Liver (tissue), 3 donors: ENCODE results near the gene RELN.

Experiments
- CTCF ChIP-seq: fragments of 150-350 bp; IDR thresholded peaks from 2 replicates; pipeline ENCODE4 v1.5.1; 2017; ENCODE audit warnings: improper control_type of control experiment, low read depth, low read length; ENCODE audit not compliant: missing input control
- GABPA ChIP-seq, 2 donors: IDR thresholded peaks in 1 of 2; conservative IDR thresholded peaks in 1 of 2; 2 replicates each; pipeline ENCODE4 v1.6.1; 2016; ENCODE audit warnings: antibody characterized with exemption in 2 of 2, mild to moderate bottlenecking in 1 of 2, moderate library complexity in 1 of 2
- MAX ChIP-seq: IDR thresholded peaks from 2 replicates; pipeline ENCODE4 v1.6.1; 2016; ENCODE audit warnings: antibody characterized with exemption
- RAD21 ChIP-seq, 2 donors: IDR thresholded peaks; 2 replicates each; pipeline ENCODE4 v1.6.1; 2016; ENCODE audit warnings: antibody characterized with exemption in 2 of 2, mild to moderate bottlenecking in 2 of 2
- REST ChIP-seq: IDR thresholded peaks from 2 replicates; pipeline ENCODE4 v1.6.1; 2016; ENCODE audit warnings: antibody characterized with exemption, mild to moderate bottlenecking
- TAF1 ChIP-seq: conservative IDR thresholded peaks from 2 replicates; pipeline ENCODE4 v1.6.1; 2016; ENCODE audit warnings: antibody characterized with exemption, mild to moderate bottlenecking
- YY1 ChIP-seq: IDR thresholded peaks from 2 replicates; pipeline ENCODE4 v1.6.1; 2016; ENCODE audit warnings: antibody characterized with exemption, mild to moderate bottlenecking
- ZBTB33 ChIP-seq: IDR thresholded peaks from 2 replicates; pipeline ENCODE4 v1.6.1; 2016; ENCODE audit warnings: antibody characterized with exemption
- donor health status: healthy.
- donor health status: healthy.

GRCh38 chr7:103996017-103996551 lies 6.6 kb upstream of the RELN start:
- TF ChIP-seq CTCF (no peak), MAX (no peak), GABPA (IDR thresholded peaks at IDR 0.05 in 1 of 2, conservative IDR thresholded peaks at IDR 0.05 in 1 of 2) (no peak), YY1 (no peak), REST (no peak), ZBTB33 (no peak), TAF1 (no peak), RAD21 (IDR thresholded peaks at IDR 0.05) (no peak)
